OCI-M1 (cell line): ENCODE results near the gene SPATA31D1.

Experiments
- DNase-seq: peaks from one replicate; lab custom pipeline; 2025; lab: John Stamatoyannopoulos, UW

Gene SPATA31D1

GRCh38 chr9:82022121-82022520 is 33.5 kb downstream of the SPATA31D1 start:
- DNase-seq: no peak

- DNase-seq: no peak
These were observed 36.3 kb downstream of the SPATA31D1 start for GRCh38 chr9:82024908-82025307.

DNA sequence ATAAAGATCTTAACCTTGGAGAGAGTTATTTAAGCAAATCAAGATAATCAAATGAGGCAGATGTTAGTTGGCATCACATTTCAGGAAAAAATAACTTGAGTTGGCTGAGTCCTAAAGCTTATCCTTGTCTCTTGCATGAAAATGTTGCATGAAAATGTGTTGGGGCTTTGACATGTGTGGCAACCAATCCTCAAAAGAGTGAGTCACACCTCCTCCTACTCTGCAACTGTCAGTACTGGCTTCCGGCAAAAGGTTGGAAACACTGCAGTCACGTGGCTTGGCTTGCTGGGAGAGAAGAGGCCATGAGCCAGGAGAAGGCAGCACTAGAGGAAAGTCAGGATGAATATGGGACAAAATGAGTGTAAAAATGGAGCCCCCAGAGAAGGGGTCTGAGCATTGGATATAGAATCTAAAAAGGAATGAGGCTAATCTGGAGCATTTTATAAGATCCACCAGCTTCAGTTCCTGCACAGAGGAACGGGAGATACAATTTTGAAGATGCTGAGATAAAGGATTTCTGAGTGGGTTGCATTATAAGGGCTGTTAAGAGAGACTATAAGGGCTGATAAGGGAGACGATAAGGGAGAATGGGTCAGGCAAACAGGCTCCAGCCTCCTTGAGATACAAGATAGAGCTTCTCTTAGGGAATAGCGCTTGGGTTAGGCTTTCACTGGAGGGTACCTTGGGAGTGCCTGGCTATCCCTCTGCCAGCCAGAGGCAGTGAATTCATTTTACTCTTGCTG is 43.1 kb downstream of the SPATA31D1 start:
- no peak for DNase-seq

- DNase-seq: no peak
These were observed 46.6 kb downstream of the SPATA31D1 start for GRCh38 chr9:82034956-82035731.

DNA sequence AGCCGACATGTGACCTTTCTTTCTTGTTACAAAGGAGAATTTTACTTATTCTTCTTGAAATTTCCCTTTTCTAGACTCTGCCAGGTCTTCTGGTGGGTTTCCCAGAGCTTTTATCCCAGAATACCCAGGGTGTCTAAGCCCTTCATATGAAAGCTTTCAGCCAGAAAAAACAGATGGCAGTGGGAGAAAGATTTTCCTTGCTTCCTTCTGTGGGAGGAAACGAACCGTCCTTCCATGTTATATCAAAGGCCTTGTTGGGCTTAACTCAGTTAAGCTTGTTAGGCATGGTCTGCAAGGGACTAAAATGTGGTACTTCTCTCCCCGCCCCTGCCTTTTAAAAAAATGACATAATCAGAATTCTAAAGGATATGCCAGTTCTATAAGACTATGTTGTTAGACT is 47.5 kb downstream of the SPATA31D1 start:
- DNase-seq: no peak

- no peak for DNase-seq
These were observed 48.6 kb downstream of the SPATA31D1 start for GRCh38 chr9:82037126-82037525.

DNA sequence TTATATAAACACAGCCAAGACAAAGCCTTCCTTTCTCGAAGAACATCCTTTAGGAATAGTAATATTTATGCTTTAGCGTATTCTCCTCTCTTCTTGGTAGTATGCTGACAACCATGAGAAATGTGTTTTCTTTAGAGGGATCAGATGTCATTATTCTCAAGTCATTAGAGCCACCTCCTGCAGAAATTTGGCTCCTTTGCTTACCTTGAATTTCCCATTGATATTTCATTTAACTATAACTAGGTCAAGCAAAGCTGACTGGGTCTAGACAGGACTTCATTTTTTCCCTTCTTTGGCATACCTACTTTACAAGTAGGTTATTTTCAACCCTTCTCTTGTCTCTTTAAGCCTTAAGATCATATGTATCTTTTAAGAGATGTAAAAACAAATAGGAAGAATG is 50.3 kb downstream of the SPATA31D1 start:
- no peak for DNase-seq
